ENCODE results near the gene LAMTOR4. TPM values are rescaled to one million over a fixed set of nuclear protein-coding genes. Genes with fewer than 3 reads are reported as not detected.

LAMTOR4 gene
- 10 to 100 TPM; 35.8 to 66.6 (median 44.9) TPM for total RNA-seq
- long read RNA-seq, transcript LAMTOR4-201 (4 exons, 605 nt): major isoform, 28 of 38 reads
- long read RNA-seq, partial matches to known transcripts: 2 of 38 reads
- long read RNA-seq, other reads (novel, unspliced or antisense): 2 of 38 reads

- intact Hi-C loops (cut with DNase I): no loop called here
- Histone ChIP-seq H3K36me3 (peaks cover 0 to 4% (median 0%) of the 10 kb centered on the region in 4 donors), H3K4me1 (peaks cover 0 to 19% (median 0%) of the 10 kb centered on the region in 4 donors), H3K27me3 (no peaks in the 10 kb centered on the region), H3K4me3 (peak within 1 kb of the TSS; percentile 43 to 88 (median 66)), H3K27ac (peak within 1 kb of the TSS; percentile 63 to 72 (median 67)), H3K9me3 (no peaks in the 10 kb centered on the region)
- peak; percentile 94 to 99 (median 98) for ATAC-seq
- peak; percentile 99 to 100 (median 99) for DNase-seq
- TF ChIP-seq CTCF (IDR thresholded peaks at IDR 0.05) (no peak), POLR2A (IDR thresholded peaks at IDR 0.05) (peak; percentile 72)
- WGBS (ENCODE audit: insufficient coverage, low coverage, low lambda C conversion rate, missing lambda C conversion rate): 1% methylated on average over 29 of the region's 46 CpGs
These were observed at the start of gene LAMTOR4 for GRCh38 chr7:100148559-100149328. Gene LAMTOR4 (plus strand): TSS chr7:100148918. CDS start chr7:100148973, 55 bp downstream.

- H3K36me3 ChIP-seq: peaks cover 8 to 52% (median 37%) of the 10 kb centered on the region in 4 donors
- ATAC-seq: no peak
- H3K27me3 ChIP-seq: no peaks in the 10 kb centered on the region
- H3K27ac ChIP-seq: no peak overlapping the region
- H3K9me3 ChIP-seq: no peaks in the 10 kb centered on the region
- no peak for DNase-seq
- peak overlapping the region in 1 of 3 donors; percentile 84 for H3K4me3 ChIP-seq
- 74% methylated on average over 9 of the region's 12 CpGs for WGBS (ENCODE audit: insufficient coverage, low coverage, low lambda C conversion rate, missing lambda C conversion rate)
- TF ChIP-seq POLR2A (IDR thresholded peaks at IDR 0.05): no peak
- TF ChIP-seq CTCF (IDR thresholded peaks at IDR 0.05): no peak
- intact Hi-C loops (cut with DNase I): no loop called here
- H3K4me1 ChIP-seq: peaks cover 0 to 6% (median 0%) of the 10 kb centered on the region in 4 donors
These were observed 49.3 kb upstream of the LAMTOR4 start for GRCh38 chr7:100099452-100099851.

- Histone ChIP-seq H3K9me3 (no peaks in the 10 kb centered on the region), H3K36me3 (peaks cover 8 to 41% (median 30%) of the 10 kb centered on the region in 4 donors), H3K4me1 (peaks cover 0 to 6% (median 0%) of the 10 kb centered on the region in 4 donors), H3K27me3 (no peaks in the 10 kb centered on the region), H3K27ac (peak overlapping the region; percentile 67 to 90 (median 83)), H3K4me3 (peak overlapping the region; percentile 80 to 93 (median 84))
- 0% methylated on average over 31 of the region's 61 CpGs for WGBS (ENCODE audit: insufficient coverage, low coverage, low lambda C conversion rate, missing lambda C conversion rate)
- TF ChIP-seq CTCF (IDR thresholded peaks at IDR 0.05) (no peak), POLR2A (IDR thresholded peaks at IDR 0.05) (no peak)
- peak; percentile 95 for DNase-seq
- intact Hi-C loops (cut with DNase I): no loop called here
- ATAC-seq: peak; percentile 82 to 92 (median 88)
These were observed 48.2 kb upstream of the LAMTOR4 start for GRCh38 chr7:100100420-100101015.

- 0% methylated on average over 33 of the region's 80 CpGs for WGBS (ENCODE audit: insufficient coverage, low coverage, low lambda C conversion rate, missing lambda C conversion rate)
- ATAC-seq (peak; percentile 88 to 93 (median 92)), DNase-seq (peak; percentile 99 to 100 (median 99))
- TF ChIP-seq CTCF (IDR thresholded peaks at IDR 0.05) (no peak), POLR2A (IDR thresholded peaks at IDR 0.05) (peak; percentile 13)
- H3K27ac ChIP-seq: peak within 1 kb of the TSS; percentile 80 to 90 (median 83)
- no peaks in the 10 kb centered on the region for H3K9me3 ChIP-seq
- no peaks in the 10 kb centered on the region for H3K27me3 ChIP-seq
- peaks cover 8 to 34% (median 23%) of the 10 kb centered on the region in 4 donors for H3K36me3 ChIP-seq
- peak within 1 kb of the TSS; percentile 80 to 93 (median 84) for H3K4me3 ChIP-seq
- H3K4me1 ChIP-seq: peaks cover 0 to 6% (median 0%) of the 10 kb centered on the region in 4 donors
- intact Hi-C loops (cut with DNase I): no loop called here
These were observed 47.5 kb upstream of the LAMTOR4 start, which contains the start of the genes AP4M1 and MCM7 for GRCh38 chr7:100101016-100101862. Gene AP4M1 (plus strand): TSS chr7:100101643. CDS start chr7:100101715, 72 bp downstream. Gene MCM7 (minus strand): TSS chr7:100101397. CDS start chr7:100101294, 103 bp downstream.
